Measurements from ENCODE around the gene MATK.

MATK gene

GRCh38 chr19:3785938-3786824 is at the start of gene MATK:
MATK (minus strand) TSS chr19:3786381; CDS start chr19:3785135, 1,246 bp downstream.
- in situ Hi-C loops (cut with HindIII; ENCODE audit: low sequenced_read_pairs) = loop anchor here (25.0 kb wide), 2 partner anchors 201 to 426 kb away; partner anchors contain the start of gene EEF2

GRCh38 chr19:3835055-3835435 is 48.9 kb upstream of the MATK start:
- in situ Hi-C loops (cut with HindIII; ENCODE audit: low sequenced_read_pairs) = no loop called here

GRCh38 chr19:3834349-3835054 is 48.3 kb upstream of the MATK start:
- in situ Hi-C loops (cut with HindIII; ENCODE audit: low sequenced_read_pairs) = no loop called here

- in situ Hi-C loops (cut with HindIII; ENCODE audit: low sequenced_read_pairs) = no loop called here
Observed at GRCh38 chr19:3833578-3834348, 47.6 kb upstream of the MATK start.

- in situ Hi-C loops (cut with HindIII; ENCODE audit: low sequenced_read_pairs) = no loop called here
Observed at GRCh38 chr19:3832001-3832400, 45.8 kb upstream of the MATK start.

- in situ Hi-C loops (cut with HindIII; ENCODE audit: low sequenced_read_pairs) = no loop called here
Observed at GRCh38 chr19:3831601-3832000, 45.4 kb upstream of the MATK start.

- in situ Hi-C loops (cut with HindIII; ENCODE audit: low sequenced_read_pairs) = no loop called here
Observed at GRCh38 chr19:3830621-3831589, 44.7 kb upstream of the MATK start.

- in situ Hi-C loops (cut with HindIII; ENCODE audit: low sequenced_read_pairs) = no loop called here
Observed at GRCh38 chr19:3827306-3827705, 41.1 kb upstream of the MATK start.

- in situ Hi-C loops (cut with HindIII; ENCODE audit: low sequenced_read_pairs) = no loop called here
Observed at GRCh38 chr19:3826163-3826562, 40.0 kb upstream of the MATK start.

GRCh38 chr19:3825286-3825956 is 39.2 kb upstream of the MATK start:
- in situ Hi-C loops (cut with HindIII; ENCODE audit: low sequenced_read_pairs) = no loop called here

- in situ Hi-C loops (cut with HindIII; ENCODE audit: low sequenced_read_pairs) = no loop called here
Observed at GRCh38 chr19:3823350-3823713, 37.2 kb upstream of the MATK start.

- in situ Hi-C loops (cut with HindIII; ENCODE audit: low sequenced_read_pairs) = no loop called here
Observed at GRCh38 chr19:3822683-3823349, 36.6 kb upstream of the MATK start.

GRCh38 chr19:3821857-3822364 is 35.7 kb upstream of the MATK start:
- in situ Hi-C loops (cut with HindIII; ENCODE audit: low sequenced_read_pairs) = no loop called here

GRCh38 chr19:3821156-3821555 is 35.0 kb upstream of the MATK start:
- in situ Hi-C loops (cut with HindIII; ENCODE audit: low sequenced_read_pairs) = no loop called here

GRCh38 chr19:3819989-3820388 is 33.8 kb upstream of the MATK start:
- in situ Hi-C loops (cut with HindIII; ENCODE audit: low sequenced_read_pairs) = no loop called here

GRCh38 chr19:3818918-3819317 is 32.7 kb upstream of the MATK start:
- in situ Hi-C loops (cut with HindIII; ENCODE audit: low sequenced_read_pairs) = no loop called here

- in situ Hi-C loops (cut with HindIII; ENCODE audit: low sequenced_read_pairs) = no loop called here
Observed at GRCh38 chr19:3818466-3818865, 32.3 kb upstream of the MATK start.

- in situ Hi-C loops (cut with HindIII; ENCODE audit: low sequenced_read_pairs) = no loop called here
Observed at GRCh38 chr19:3817761-3818160, 31.6 kb upstream of the MATK start.

Measured in endothelial cell of hepatic sinusoid (primary cell).